Activated B cell treated with CpG ODN at 0.5 μM for 24 hours (primary cell): ENCODE results near the gene KAZN. TPM values are rescaled to one million over a fixed set of nuclear protein-coding genes. Genes with fewer than 3 reads are reported as not detected.

ENCODE experiments used
- ATAC-seq: fragments of 200-7000 bp; cut with Tn5 transposase; one replicate; pipeline ENCODE4 v1.10.0; 2021; ENCODE audit warnings: low read depth, mild to moderate bottlenecking, moderate library complexity
- CTCF ChIA-PET: fragments of 350-600 bp; sonication (Branson Sonifier 250); formaldehyde crosslinking; loops from one replicate; lab custom pipeline; 2021; ENCODE audit warnings: antibody characterized with exemption; lab: Charles Lee
- POLR2A ChIA-PET: fragments of 350-600 bp; sonication (Branson Sonifier 250); formaldehyde crosslinking; loops from one replicate; lab custom pipeline; 2021; ENCODE audit warnings: antibody characterized with exemption; lab: Charles Lee
- DNase-seq: peaks from one replicate; pipeline ENCODE4 v3.0.0; 2022
- H3K27ac Mint-ChIP-seq: one replicate; pipeline ENCODE4 v1.8.0; 2020; ENCODE audit warnings: mixed read lengths
- H3K27me3 Mint-ChIP-seq: one replicate; pipeline ENCODE4 v1.8.0; 2021; ENCODE audit warnings: mixed read lengths
- H3K36me3 Mint-ChIP-seq: one replicate; pipeline ENCODE4 v1.8.0; 2021; ENCODE audit warnings: low read depth, mixed read lengths
- H3K4me1 Mint-ChIP-seq: one replicate; pipeline ENCODE4 v1.8.0; 2021; ENCODE audit warnings: mixed read lengths
- H3K4me3 Mint-ChIP-seq: one replicate; pipeline ENCODE4 v1.8.0; 2020; ENCODE audit warnings: mild to moderate bottlenecking, mixed read lengths
- H3K9me3 Mint-ChIP-seq: one replicate; pipeline ENCODE4 v1.8.0; 2020; ENCODE audit warnings: mixed read lengths
- intact Hi-C: fragments of 100-400 bp; cut with micrococcal nuclease; formaldehyde crosslinking; loops from one replicate; pipeline ENCODE4 v1.15.1; 2024
- total RNA-seq: library from RNA; stranded (reverse); gene quantifications from 2 replicates; pipeline ENCODE4 v1.2.3, GENCODE V29; 2022
- TF ChIP-seq, protein P1 (sequence below): fragments of 200-600 bp; IDR thresholded peaks from one replicate; pipeline ENCODE4 v1.8.0; 2022; ENCODE audit warnings: antibody characterized with exemption, mild to moderate bottlenecking

Gene KAZN
- total RNA-seq, 1 donor from 2014 or later, result 0.73 TPM

DNA sequence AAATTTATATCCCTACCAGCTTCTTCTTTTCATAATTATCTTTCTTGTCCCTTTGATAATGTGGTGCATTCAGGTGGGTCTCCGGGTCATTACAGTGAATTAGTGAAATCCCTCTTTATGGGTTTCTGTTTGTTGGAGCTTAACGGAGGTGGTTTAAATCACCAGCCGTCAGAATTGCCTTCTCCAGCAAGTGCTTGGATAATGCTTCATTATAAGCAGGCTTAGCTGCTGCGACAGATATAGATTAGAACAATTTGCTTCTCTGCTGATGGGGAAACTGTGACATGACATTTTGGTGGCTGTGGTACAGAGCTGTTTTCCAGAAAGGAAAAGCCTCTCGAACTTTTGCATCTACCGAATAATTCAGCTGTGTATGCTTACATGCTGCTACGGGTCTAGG lies 56.9 kb downstream of the KAZN start:
- DNase-seq, result no peak
- Mint-ChIP-seq H3K36me3 (no peaks in the 10 kb centered on the region), H3K4me1 (no peaks in the 10 kb centered on the region), H3K27ac (no peak overlapping the region), H3K27me3 (no peaks in the 10 kb centered on the region), H3K9me3 (no peaks in the 10 kb centered on the region), H3K4me3 (no peak overlapping the region)
- TF ChIP-seq, protein P1, sequence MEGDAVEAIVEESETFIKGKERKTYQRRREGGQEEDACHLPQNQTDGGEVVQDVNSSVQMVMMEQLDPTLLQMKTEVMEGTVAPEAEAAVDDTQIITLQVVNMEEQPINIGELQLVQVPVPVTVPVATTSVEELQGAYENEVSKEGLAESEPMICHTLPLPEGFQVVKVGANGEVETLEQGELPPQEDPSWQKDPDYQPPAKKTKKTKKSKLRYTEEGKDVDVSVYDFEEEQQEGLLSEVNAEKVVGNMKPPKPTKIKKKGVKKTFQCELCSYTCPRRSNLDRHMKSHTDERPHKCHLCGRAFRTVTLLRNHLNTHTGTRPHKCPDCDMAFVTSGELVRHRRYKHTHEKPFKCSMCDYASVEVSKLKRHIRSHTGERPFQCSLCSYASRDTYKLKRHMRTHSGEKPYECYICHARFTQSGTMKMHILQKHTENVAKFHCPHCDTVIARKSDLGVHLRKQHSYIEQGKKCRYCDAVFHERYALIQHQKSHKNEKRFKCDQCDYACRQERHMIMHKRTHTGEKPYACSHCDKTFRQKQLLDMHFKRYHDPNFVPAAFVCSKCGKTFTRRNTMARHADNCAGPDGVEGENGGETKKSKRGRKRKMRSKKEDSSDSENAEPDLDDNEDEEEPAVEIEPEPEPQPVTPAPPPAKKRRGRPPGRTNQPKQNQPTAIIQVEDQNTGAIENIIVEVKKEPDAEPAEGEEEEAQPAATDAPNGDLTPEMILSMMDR, result no peak
- intact Hi-C loops, result no loop called here
- ATAC-seq, result no peak
- ChIA-PET POLR2A (no interaction called here), CTCF (no interaction called here)

DNA sequence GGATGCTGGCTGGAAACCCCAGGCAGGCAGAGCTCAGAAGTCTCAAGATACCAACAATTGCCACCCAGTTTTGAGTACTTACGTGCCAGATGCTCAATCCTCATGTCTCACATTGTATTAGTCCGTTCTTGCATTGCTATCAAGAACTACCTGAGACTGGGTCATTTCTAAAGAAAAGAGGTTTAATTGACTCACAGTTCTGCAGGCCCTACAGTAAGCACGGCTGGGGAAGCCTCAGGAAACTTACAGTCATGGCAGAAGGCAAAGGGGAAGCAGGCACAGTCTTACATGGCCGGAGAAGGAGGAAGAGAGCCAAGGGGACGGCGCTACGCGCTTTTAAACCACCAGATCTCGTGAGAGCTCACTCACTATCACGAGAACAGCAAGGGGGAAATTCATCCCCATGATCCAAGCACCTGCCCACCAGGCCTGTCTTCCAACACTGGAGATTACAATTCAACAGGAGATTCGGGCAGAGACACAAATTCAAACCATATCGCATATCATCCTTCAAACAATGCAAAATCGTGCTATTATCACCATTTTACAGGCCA lies 58.0 kb downstream of the KAZN start:
- CTCF ChIA-PET, result no interaction called here
- intact Hi-C loops, result no loop called here
- Mint-ChIP-seq H3K36me3 (no peaks in the 10 kb centered on the region), H3K9me3 (no peaks in the 10 kb centered on the region), H3K4me1 (peaks cover 6% of the 10 kb centered on the region), H3K27me3 (no peaks in the 10 kb centered on the region), H3K4me3 (no peak overlapping the region), H3K27ac (no peak overlapping the region)
- DNase-seq, result no peak
- TF ChIP-seq, protein P1, result no peak
- ATAC-seq, result no peak
- POLR2A ChIA-PET, result no interaction called here

DNA sequence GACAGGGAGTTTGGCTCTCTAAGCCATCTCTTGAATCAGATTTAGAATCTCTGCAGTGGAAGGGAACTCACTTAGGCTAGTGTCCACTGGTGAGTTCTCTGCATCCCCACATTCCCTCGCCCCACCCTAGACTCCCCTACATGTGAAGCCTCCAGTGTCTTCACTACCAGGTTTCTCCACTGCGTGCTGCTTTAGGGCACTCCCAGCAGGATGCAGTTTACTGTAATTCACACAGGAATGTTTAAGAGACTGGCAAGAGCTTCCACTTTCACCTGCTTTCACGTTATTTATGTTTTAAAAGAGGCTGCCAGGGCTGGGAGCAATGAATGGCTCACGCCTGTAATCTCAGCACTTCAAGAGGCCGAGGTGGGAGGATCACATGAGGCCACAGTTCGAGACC lies 60.2 kb downstream of the KAZN start:
- intact Hi-C loops, result no loop called here
- Mint-ChIP-seq H3K9me3 (no peaks in the 10 kb centered on the region), H3K4me3 (no peak overlapping the region), H3K27ac (no peak overlapping the region), H3K36me3 (no peaks in the 10 kb centered on the region), H3K4me1 (peaks cover 6% of the 10 kb centered on the region), H3K27me3 (peaks cover 4% of the 10 kb centered on the region)
- TF ChIP-seq, protein P1, result no peak
- DNase-seq (no peak), ATAC-seq (no peak)
- CTCF ChIA-PET, result no interaction called here
- POLR2A ChIA-PET, result no interaction called here

DNA sequence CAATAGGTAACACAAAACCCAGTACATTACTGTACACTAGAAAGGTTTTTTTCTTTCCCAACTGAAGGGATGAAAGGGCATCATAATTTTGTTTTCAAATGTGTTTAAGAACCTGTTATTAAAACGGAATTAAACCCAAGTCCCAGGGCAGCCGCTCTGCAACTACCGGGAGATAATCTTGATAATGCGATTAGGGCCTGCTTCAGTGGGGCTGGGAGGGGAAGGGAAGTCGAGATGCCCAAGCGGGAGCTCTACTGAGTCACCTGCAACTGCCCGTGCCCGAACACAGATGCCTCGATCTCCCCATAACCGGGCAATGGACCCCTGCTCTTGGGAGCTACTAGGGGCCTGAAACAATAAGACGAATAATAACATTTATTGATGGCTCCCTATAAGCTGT lies 61.4 kb downstream of the KAZN start:
- peaks cover 4% of the 10 kb centered on the region for H3K27me3 Mint-ChIP-seq
- H3K4me1 Mint-ChIP-seq, result peaks cover 6% of the 10 kb centered on the region
- no peak overlapping the region for H3K4me3 Mint-ChIP-seq
- POLR2A ChIA-PET, result no interaction called here
- TF ChIP-seq, protein P1, result no peak
- no peaks in the 10 kb centered on the region for H3K36me3 Mint-ChIP-seq
- intact Hi-C loops, result no loop called here
- ATAC-seq (no peak), DNase-seq (no peak)
- CTCF ChIA-PET, result no interaction called here
- no peak overlapping the region for H3K27ac Mint-ChIP-seq
- no peaks in the 10 kb centered on the region for H3K9me3 Mint-ChIP-seq

DNA sequence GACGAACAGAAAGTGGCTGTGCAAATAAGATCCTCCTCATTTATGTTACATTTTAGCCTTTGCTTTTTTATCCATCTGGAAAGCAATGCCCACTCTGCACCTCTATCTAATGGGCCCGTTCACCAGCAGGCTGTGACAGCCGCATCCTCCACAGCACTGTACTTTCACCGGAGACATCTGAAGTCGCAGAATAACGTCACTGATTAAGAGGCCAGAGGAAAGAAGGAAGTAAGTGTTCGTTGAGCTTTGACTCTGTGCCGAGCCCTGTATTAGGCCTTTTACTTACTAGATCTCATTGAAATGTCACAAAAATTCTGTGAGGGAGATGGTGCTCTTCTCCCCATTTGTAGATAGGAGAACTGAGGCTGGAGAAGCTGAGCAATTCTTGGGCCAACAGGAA lies 62.3 kb downstream of the KAZN start:
- ChIA-PET POLR2A (no interaction called here), CTCF (no interaction called here)
- Mint-ChIP-seq H3K27ac (no peak overlapping the region), H3K4me1 (peaks cover 6% of the 10 kb centered on the region), H3K9me3 (no peaks in the 10 kb centered on the region), H3K4me3 (no peak overlapping the region), H3K27me3 (peaks cover 4% of the 10 kb centered on the region), H3K36me3 (no peaks in the 10 kb centered on the region)
- TF ChIP-seq, protein P1, result no peak
- DNase-seq (no peak), ATAC-seq (no peak)
- intact Hi-C loops, result no loop called here
